Measurements from ENCODE around the gene PA2G4.
"Not testable (repeated sequence)": the region's sequence is repeated elsewhere in the genome, so short reads cannot be mapped to it uniquely, and the experiment has no call there.

PA2G4 gene

GRCh38 chr12:56104109-56104814, at the start of gene PA2G4:
PA2G4 (plus strand) TSS chr12:56104559; CDS start chr12:56104738, 179 bp downstream.
- in situ Hi-C loops (cut with MboI; ENCODE audit: low sequenced_read_pairs), result no loop called here

DNA sequence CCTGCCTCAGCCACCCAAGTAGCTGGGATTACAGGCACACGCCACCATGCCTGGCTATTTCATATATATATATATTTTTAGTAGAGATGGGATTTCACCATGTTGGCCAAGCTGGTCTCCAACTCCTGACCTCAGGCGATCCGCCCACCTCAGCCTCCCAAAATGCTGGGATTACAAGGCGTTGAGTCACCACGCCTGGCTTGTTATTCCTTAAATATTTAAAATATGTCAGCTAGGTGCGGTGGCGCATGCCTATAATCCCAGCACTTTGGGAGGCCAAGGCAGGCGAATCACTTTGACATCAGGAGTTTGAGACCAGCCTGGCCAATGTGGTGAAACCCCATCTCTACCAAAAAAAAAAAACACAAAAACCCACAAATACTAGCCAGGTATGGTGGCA, 44.4 kb upstream of the PA2G4 start:
- in situ Hi-C loops (cut with MboI; ENCODE audit: low sequenced_read_pairs), result not testable (repeated sequence)

GRCh38 chr12:56061982-56062381, 42.4 kb upstream of the PA2G4 start:
- in situ Hi-C loops (cut with MboI; ENCODE audit: low sequenced_read_pairs), result no loop called here

GRCh38 chr12:56062996-56063395, 41.4 kb upstream of the PA2G4 start:
- in situ Hi-C loops (cut with MboI; ENCODE audit: low sequenced_read_pairs), result no loop called here

GRCh38 chr12:56071648-56072047, 32.7 kb upstream of the PA2G4 start:
- in situ Hi-C loops (cut with MboI; ENCODE audit: low sequenced_read_pairs), result no loop called here

GRCh38 chr12:56074396-56074795, 30.0 kb upstream of the PA2G4 start:
- in situ Hi-C loops (cut with MboI; ENCODE audit: low sequenced_read_pairs), result no loop called here

DNA sequence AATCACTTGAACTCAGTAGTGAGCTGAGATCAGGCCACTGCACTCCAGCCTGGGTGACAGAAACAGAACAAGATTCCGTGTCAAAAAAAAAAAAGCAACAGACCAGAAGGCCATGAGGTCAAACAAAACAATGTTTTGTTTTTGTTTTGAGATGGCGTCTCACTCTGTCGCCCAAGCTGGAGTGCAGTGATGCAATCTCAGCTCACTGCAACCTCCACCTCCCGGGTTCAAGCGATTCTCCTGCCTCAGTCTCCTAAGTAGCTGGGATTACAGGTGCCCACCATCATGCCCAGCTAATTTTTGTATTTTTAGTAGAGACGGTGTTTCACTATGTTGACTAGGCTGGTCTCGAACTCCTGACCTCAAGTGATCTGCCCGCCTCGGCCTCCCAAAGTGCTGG, 26.4 kb upstream of the PA2G4 start:
- in situ Hi-C loops (cut with MboI; ENCODE audit: low sequenced_read_pairs), result not testable (repeated sequence)

DNA sequence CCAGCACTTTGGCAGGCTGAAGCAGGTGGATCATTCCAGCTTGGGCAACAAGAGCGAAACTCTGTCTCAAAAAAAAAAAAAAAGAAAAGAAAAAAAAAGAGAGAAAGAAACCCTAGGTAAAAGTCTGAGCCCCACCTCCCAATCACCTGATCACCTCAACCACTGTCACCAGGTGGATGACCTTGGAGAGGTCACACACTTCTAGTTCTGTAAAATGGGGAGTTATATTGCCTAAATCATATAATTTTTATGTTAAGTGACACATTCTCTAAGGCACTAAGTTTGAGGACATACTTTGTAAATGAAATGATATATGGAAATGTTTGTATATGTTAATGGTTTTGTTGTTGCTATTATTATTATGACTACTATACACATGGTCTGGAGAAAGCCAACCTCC, 25.9 kb upstream of the PA2G4 start:
- in situ Hi-C loops (cut with MboI; ENCODE audit: low sequenced_read_pairs), result no loop called here

DNA sequence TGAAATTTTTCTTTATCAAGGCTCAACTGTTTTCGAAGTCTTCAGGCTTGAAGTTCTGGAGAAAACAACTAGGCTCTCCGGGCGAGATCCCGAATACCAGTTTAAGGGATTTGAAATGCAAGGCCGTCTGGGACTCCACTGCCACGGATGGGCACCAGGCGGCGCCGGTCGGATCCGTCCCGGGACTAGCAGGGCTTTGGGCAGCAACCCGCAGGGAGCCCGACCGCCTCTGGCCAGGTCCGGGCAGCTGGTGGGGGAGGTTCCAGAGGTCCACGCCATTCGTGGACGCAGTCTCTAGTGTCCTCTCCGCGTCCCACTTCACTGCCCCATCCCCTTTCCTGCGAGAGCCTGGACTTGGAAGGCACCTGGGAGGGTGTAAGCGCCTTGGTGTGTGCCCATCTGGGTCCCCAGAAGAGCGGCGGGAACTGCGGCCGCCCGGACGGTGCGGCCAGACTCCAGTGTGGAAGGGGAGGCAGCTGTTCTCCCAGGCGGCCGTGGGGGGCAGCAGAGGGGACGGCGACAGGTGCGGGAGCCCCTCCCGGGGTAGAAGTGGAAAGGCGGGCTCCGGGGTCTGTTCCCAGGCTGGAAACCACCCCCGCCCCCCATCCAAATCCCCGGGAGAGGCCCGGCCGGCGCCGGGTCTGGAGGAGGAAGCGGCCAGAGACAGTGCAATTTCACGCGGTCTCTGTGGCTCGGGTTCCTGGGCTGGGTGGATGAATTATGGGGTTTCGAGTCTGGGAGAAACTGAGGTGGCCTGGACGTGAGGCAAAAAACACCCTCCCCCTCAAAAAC, 25.2 kb upstream of the PA2G4 start:
- in situ Hi-C loops (cut with MboI; ENCODE audit: low sequenced_read_pairs), result no loop called here

GRCh38 chr12:56079723-56080555, 24.4 kb upstream of the PA2G4 start, which contains the start of gene ERBB3:
ERBB3 (plus strand) TSS chr12:56080165; CDS start chr12:56080301, 136 bp downstream.
- in situ Hi-C loops (cut with MboI; ENCODE audit: low sequenced_read_pairs), result no loop called here

DNA sequence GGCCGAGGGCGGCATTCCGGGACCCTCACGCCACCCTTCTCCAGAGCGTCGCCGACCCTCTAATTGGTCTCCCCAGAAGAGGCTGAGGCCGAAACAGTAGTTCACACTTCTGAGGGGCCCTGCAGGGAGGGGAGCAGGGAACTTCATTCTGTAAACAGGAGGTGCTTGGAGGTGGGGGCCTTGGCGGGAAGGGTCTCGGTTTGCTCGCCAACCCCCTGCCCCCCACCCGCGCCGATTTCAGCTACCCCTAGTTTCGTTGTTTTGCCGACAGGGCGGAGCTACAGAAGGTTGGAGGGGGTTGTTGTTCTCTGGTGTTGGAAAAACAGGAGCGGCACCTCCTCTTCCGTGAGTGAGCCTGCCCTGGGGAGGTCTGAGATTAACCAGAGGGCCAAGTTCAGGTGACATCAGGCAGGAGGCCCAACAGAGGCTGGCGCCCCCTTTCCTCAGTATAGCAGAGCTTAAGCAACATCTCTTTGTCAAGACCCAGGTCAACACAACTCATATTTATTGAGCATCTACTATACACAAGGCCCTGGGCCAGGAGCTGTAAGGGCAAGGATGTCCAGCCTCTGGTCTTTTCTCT, 23.7 kb upstream of the PA2G4 start:
- in situ Hi-C loops (cut with MboI; ENCODE audit: low sequenced_read_pairs), result no loop called here

- in situ Hi-C loops (cut with MboI; ENCODE audit: low sequenced_read_pairs), result no loop called here
These were observed 22.7 kb upstream of the PA2G4 start for GRCh38 chr12:56081393-56082347.

GRCh38 chr12:56082382-56082781, 22.0 kb upstream of the PA2G4 start:
- in situ Hi-C loops (cut with MboI; ENCODE audit: low sequenced_read_pairs), result no loop called here

GRCh38 chr12:56082967-56083366, 21.4 kb upstream of the PA2G4 start:
- in situ Hi-C loops (cut with MboI; ENCODE audit: low sequenced_read_pairs), result no loop called here

GRCh38 chr12:56084958-56085543, 19.3 kb upstream of the PA2G4 start:
- in situ Hi-C loops (cut with MboI; ENCODE audit: low sequenced_read_pairs), result no loop called here

GRCh38 chr12:56086096-56086495, 18.3 kb upstream of the PA2G4 start:
- in situ Hi-C loops (cut with MboI; ENCODE audit: low sequenced_read_pairs), result no loop called here

DNA sequence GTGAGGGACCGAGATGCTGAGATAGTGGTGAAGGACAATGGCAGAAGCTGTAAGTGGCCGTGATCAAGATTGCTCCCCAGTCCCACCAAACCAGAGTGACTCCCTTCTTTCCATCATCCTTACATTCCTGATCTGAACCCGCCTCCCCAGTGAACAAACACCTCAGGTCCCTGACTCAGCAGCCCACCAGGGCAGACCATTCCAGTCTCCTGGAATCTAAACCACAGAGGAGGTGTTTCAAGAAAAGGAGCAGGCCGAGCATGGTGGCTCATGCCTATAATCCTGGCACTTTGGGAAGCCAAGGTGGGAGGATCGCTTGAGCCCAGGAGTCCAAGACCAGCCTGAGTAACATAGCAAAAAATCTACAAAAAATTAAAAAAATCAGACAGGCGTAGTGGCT, 17.8 kb upstream of the PA2G4 start:
- in situ Hi-C loops (cut with MboI; ENCODE audit: low sequenced_read_pairs), result no loop called here

DNA sequence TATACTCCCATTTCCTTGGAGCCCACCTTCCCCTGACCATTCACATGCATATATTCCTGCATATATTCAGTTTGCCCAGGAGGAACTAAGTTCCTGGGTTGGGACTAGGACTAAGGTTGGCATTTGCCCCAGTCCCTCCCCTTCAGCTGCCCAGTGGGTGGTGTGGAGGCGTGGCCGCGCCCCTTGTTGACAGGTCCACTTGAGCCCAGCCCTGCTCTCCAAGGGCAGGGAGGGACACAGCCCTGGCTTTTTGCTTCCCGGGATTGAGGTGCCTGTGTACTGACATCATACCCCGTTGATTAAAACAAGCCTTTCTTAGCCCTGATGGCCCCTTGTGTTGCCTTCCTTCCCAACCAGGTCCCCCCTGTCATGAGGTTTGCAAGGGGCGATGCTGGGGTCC, 17.1 kb upstream of the PA2G4 start:
- in situ Hi-C loops (cut with MboI; ENCODE audit: low sequenced_read_pairs), result no loop called here

DNA sequence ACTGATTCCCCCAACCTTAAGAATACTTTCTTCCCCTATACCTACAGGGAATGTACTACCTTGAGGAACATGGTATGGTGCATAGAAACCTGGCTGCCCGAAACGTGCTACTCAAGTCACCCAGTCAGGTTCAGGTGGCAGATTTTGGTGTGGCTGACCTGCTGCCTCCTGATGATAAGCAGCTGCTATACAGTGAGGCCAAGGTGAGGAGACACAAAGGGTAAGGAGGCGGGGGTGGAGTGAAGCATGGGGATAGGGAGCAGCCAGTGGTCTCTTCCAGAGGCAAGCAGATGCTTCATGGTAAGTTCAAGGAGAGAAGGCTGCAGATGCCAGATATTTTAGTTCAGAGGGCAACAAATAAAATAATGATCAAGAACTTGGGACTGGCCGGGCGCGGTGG, 6.6 kb upstream of the PA2G4 start:
- in situ Hi-C loops (cut with MboI; ENCODE audit: low sequenced_read_pairs), result no loop called here

GRCh38 chr12:56098592-56098991, 5.8 kb upstream of the PA2G4 start:
- in situ Hi-C loops (cut with MboI; ENCODE audit: low sequenced_read_pairs), result no loop called here
